Sigmoid colon (tissue), 7 donors: ENCODE results near the gene PLEKHA8. TPM values are rescaled to one million over a fixed set of nuclear protein-coding genes. Genes with fewer than 3 reads are reported as not detected.

Experiments
- DNase-seq: peaks from one replicate; pipeline ENCODE4 v3.0.0-alpha.2; 2019
- H3K27ac ChIP-seq, 4 donors: fragments of 200-600 bp; sonication (generic); one replicate each; pipeline ENCODE4 v1.5.1; 2016 to 2019; ENCODE audit warnings: mild to moderate bottlenecking in 1 of 4
- H3K27me3 ChIP-seq, 3 donors: fragments of 200-600 bp; sonication (generic); one replicate each; pipeline ENCODE4 v1.5.1; 2019; ENCODE audit warnings: mild to moderate bottlenecking in 1 of 3
- H3K36me3 ChIP-seq, 4 donors: fragments of 200-600 bp; sonication (generic); one replicate each; pipeline ENCODE4 v1.5.1; 2016 to 2019
- H3K4me1 ChIP-seq, 4 donors: fragments of 200-600 bp; sonication (generic); one replicate each; pipeline ENCODE4 v1.5.1; 2017 to 2019
- H3K4me3 ChIP-seq, 4 donors: fragments of 200-600 bp; sonication (generic); one replicate each; pipeline ENCODE4 v1.5.1; 2017 to 2019; ENCODE audit warnings: mild to moderate bottlenecking in 2 of 4, moderate library complexity in 1 of 4
- H3K9me3 ChIP-seq, 4 donors: fragments of 200-600 bp in 3 of 4; sonication (generic) in 3 of 4; one replicate each; pipeline versions ENCODE4 v1.5.1 to v1.6.1; 2013 to 2019
- CTCF ChIP-seq, 4 experiments: fragments of 450-650 bp in 3 of 4; fragments of 200-600 bp in 1 of 4; IDR thresholded peaks; one replicate each; pipeline ENCODE4 v1.5.1; 2016 to 2019; ENCODE audit warnings: antibody characterized with exemption in 4 of 4, mild to moderate bottlenecking in 3 of 4, moderate library complexity in 2 of 4
- EP300 ChIP-seq, 4 donors: sonication (generic); formaldehyde crosslinking; IDR thresholded peaks; one replicate each; pipeline ENCODE4 v1.6.1; 2017; ENCODE audit warnings: antibody characterized with exemption in 4 of 4
- POLR2A ChIP-seq, 2 donors: fragments of 450-650 bp; IDR thresholded peaks; one replicate each; pipeline ENCODE4 v1.6.1; 2016; ENCODE audit warnings: antibody characterized with exemption in 2 of 2, mild to moderate bottlenecking in 2 of 2, moderate library complexity in 2 of 2
- POLR2AphosphoS5 ChIP-seq, 4 donors: sonication (generic); formaldehyde crosslinking; IDR thresholded peaks; one replicate each; pipeline ENCODE4 v1.6.1; 2017; ENCODE audit warnings: antibody characterized with exemption in 4 of 4
- WGBS, 2 donors: extraction: QIAGEN DNeasy Blood & Tissue Kit; methylation state at CpG; one replicate each; pipeline ENCODE4 v1.1.7; 2013; 5-methylcytosine and 5-hydroxymethylcytosine counted together
- intact Hi-C: fragments of 100-400 bp; cut with DNase I; formaldehyde crosslinking; loops from one replicate; pipeline ENCODE4 v1.15.1; 2023
- polyA plus RNA-seq, 3 donors: library from polyadenylated mRNA; stranded (reverse); fragments of 200-250 nt; gene quantifications; one replicate each; pipeline ENCODE4 v1.2.3, GENCODE V29; 2013
- total RNA-seq, 4 donors: library from RNA; depleted of rRNA; stranded (reverse); fragments of >200 nt; gene quantifications; one replicate each; pipeline ENCODE4 v1.1.0, GENCODE V29; 2016
- donor health status: healthy with polysubstance abuse.
- donor health status: Bipolar disorder and iron deficiency.
- donor health status: healthy.

PLEKHA8 gene
- total and polyA plus RNA-seq, 7 donors: 3.2 to 12.2 (median 7.7) TPM

DNA sequence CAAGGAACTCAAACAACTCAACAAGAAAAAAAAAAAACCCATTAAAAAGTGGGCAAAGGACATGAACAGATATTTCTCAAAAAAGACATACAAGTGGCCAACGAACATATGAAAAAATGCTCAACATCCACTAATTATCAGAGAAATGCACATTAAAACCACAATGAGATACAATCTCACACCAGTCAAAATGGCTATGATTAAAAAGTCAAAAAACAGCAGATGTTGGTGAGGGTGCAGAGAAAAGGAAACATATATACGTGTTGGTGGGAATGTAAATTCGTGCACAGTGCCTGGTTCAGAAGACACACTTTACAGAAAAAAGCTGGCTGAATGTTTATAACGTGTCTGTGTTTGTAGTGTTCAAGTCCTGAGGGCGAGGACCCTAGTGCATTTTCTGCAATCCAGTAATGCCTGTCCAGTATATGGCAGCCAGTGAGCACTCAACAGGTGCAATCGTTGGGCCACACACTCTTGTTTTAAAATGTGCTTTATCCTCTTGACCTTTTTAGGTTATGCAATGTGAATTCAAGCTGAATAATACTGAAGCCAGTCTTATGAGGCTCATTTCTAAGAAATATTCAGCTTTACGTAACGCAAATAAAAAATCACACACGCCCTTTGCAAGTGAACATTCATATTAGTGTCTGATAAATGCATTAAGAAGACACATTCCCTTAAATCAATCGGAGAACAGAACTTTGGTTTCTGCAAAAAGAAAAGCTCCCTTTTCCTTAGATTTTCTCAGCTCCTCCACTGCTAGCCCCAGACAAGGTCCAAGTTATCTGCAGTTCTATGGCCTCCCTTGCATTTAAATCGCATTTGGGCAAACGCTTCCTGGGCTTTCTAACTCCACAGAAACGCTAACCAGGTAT lies 105.8 kb downstream of the PLEKHA8 start:
- Histone ChIP-seq H3K4me3 (peak overlapping the region; percentile 20 to 95 (median 88)), H3K4me1 (peaks cover 0 to 22% (median 14%) of the 10 kb centered on the region in 4 donors), H3K9me3 (no peaks in the 10 kb centered on the region), H3K27me3 (no peaks in the 10 kb centered on the region), H3K36me3 (no peaks in the 10 kb centered on the region), H3K27ac (peak overlapping the region; percentile 92 to 96 (median 96))
- intact Hi-C loops: loop anchor here (2.0 kb wide), 1 partner anchor 149 kb away; no protein-coding TSS in a partner anchor
- TF ChIP-seq POLR2AphosphoS5 (IDR thresholded peaks at IDR 0.05) (no peak), EP300 (IDR thresholded peaks at IDR 0.05) (no peak), CTCF (IDR thresholded peaks at IDR 0.05) (no peak), POLR2A (IDR thresholded peaks at IDR 0.05) (no peak)
- no peak for DNase-seq
- WGBS, 2 donors: 27 to 35% methylated on average over 13 of the region's 13 CpGs

DNA sequence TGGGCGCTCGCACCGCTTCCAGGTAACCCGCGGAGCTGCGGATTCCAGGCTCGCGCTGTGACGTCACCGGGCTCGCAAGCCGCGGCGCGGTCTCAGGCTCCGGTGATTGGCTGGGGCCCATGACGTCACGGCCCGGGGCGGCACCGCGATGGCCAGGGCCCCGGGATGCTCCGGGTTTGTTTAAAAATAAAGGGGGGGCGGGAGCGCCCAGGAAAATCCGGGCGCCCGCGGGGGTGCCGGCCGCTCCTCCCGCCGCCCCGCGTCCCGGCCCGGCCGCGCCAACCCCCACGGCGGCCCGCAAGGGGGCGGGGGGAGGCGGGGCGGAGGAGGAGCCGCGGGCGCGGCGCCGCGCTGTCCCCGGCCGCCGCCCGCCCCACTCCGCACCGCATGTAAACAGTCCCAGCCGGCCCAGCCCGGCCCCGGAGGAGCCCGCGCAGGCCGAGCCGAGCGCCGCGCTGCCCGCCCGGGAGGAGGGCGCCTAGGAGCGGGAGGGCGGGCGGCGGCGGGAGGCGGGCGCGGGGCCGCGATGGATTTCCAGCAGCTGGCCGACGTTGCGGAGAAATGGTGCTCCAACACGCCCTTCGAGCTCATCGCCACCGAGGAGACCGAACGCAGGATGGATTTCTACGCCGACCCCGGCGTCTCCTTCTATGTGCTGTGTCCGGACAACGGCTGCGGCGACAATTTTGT lies 106.5 kb downstream of the PLEKHA8 start, which contains the start of gene MTURN:
MTURN (plus strand) TSS at position 376 of the 690 bp plus-strand sequence; CDS start at position 527, 151 bp downstream.
- Histone ChIP-seq H3K27me3 (no peaks in the 10 kb centered on the region), H3K36me3 (no peaks in the 10 kb centered on the region), H3K9me3 (no peaks in the 10 kb centered on the region), H3K27ac (peak within 1 kb of the TSS; percentile 92 to 96 (median 96)), H3K4me3 (peak within 1 kb of the TSS; percentile 83 to 95 (median 94)), H3K4me1 (peaks cover 0 to 22% (median 15%) of the 10 kb centered on the region in 4 donors)
- intact Hi-C loops: loop anchor here (2.0 kb wide), 1 partner anchor 148 kb away; no protein-coding TSS in a partner anchor
- peak; percentile 95 for DNase-seq
- peak in 2 of 4 donors; percentile 13 to 28 for TF ChIP-seq POLR2AphosphoS5 (IDR thresholded peaks at IDR 0.05)
- TF ChIP-seq EP300 (IDR thresholded peaks at IDR 0.05): no peak
- 1% methylated on average over 99 of the region's 99 CpGs for WGBS, 2 donors

DNA sequence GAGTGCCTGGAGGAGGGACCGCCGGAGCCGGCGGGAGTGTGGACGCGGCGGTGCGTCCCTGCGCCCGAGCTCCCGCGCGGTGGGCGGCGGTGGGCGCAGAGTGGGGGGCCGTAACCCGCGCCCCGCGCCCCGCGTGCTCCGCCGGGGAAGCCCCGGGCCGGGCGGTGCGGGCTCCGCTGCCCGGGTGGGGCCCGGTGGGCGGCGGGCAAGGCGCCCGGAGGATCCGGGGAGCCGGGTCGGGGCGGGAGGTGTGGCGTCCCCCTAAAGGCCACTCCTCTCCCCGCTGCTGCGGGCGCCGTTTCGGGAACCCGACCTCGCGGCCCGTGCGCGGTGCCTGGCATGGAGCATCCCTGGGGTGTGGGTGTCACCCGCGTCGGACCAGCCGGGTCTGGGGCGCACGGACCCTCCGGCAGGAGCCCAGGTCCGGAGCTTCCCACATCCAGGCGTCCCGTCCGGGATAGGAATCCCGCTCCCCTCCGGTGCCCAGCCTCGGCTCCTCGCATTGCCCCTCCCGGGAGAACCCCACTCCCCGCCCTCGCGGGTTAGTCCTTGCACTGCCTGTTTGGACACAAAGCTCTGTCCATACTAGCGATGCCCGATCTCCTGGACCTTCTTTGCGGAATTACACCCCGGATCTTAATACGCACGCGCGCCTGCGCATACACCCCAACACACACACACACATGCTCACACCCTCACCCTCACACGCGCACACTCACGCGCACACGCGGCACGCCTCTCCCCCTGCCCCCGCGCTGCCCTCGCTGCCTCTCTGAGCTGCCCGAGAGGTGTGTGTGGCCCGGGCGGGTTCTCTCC lies 107.3 kb downstream of the PLEKHA8 start:
- intact Hi-C loops: loop anchor here (2.0 kb wide), 1 partner anchor 147 kb away; no protein-coding TSS in a partner anchor
- DNase-seq: peak; percentile 81
- no peaks in the 10 kb centered on the region for H3K9me3 ChIP-seq
- no peaks in the 10 kb centered on the region for H3K27me3 ChIP-seq
- no peaks in the 10 kb centered on the region for H3K36me3 ChIP-seq
- TF ChIP-seq POLR2A (IDR thresholded peaks at IDR 0.05): peak in 1 of 2 donors; percentile 17
- peak; percentile 26 to 70 (median 42) for TF ChIP-seq POLR2AphosphoS5 (IDR thresholded peaks at IDR 0.05)
- no peak for TF ChIP-seq EP300 (IDR thresholded peaks at IDR 0.05)
- no peak for TF ChIP-seq CTCF (IDR thresholded peaks at IDR 0.05)
- peak overlapping the region; percentile 92 to 96 (median 96) for H3K27ac ChIP-seq
- WGBS, 2 donors: 0 to 1% methylated on average over 93 of the region's 93 CpGs
- peaks cover 0 to 22% (median 17%) of the 10 kb centered on the region in 4 donors for H3K4me1 ChIP-seq
- peak overlapping the region; percentile 83 to 95 (median 94) for H3K4me3 ChIP-seq

DNA sequence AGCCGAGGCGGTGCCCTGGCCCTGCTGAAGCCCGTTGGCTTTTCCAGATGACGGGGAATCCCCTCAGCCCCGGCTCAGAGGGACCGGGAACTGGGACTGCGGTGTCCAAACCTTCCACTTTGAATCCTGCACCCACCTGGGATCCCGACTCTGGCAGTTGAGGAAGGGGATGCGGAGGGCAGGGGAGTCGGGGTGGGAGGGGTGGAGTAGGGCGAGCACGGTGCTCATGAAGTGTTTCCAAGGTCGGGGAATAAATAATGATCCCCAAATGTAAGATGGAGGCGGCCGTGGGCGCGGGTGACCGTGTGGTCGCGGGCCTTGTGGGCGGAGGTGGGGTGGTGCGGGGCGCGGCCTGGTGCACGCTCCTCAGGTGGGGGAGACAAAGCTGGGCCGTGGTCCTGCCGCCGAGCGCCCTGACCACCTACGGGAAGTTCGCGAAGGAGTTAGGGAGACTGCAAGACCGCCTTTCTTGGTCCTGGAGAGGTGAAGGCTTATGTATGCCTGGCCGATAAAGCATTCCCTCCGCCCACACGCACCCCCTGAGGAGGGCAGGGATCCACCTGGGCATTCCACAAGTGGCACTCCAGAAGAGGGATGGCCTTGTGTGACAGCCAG lies 108.0 kb downstream of the PLEKHA8 start:
- Histone ChIP-seq H3K4me3 (peak overlapping the region; percentile 83 to 95 (median 94)), H3K4me1 (peaks cover 0 to 22% (median 17%) of the 10 kb centered on the region in 4 donors), H3K27me3 (no peaks in the 10 kb centered on the region), H3K36me3 (no peaks in the 10 kb centered on the region), H3K27ac (peak overlapping the region; percentile 92 to 96 (median 96)), H3K9me3 (no peaks in the 10 kb centered on the region)
- 12 to 19% methylated on average over 36 of the region's 36 CpGs for WGBS, 2 donors
- no peak for TF ChIP-seq POLR2AphosphoS5 (IDR thresholded peaks at IDR 0.05)
- no peak for TF ChIP-seq POLR2A (IDR thresholded peaks at IDR 0.05)
- no peak for TF ChIP-seq EP300 (IDR thresholded peaks at IDR 0.05)
- no peak for TF ChIP-seq CTCF (IDR thresholded peaks at IDR 0.05)
- DNase-seq: no peak
- intact Hi-C loops: no loop called here
